HG03460 (cell line): ENCODE measurements around the gene FBXL4.
A peak's percentile ranks its signal among the peaks of the same experiment; 100 is the strongest.

Source experiments
- ATAC-seq: cut with Tn5 transposase; IDR thresholded peaks from one replicate; pipeline ENCODE4 v1.9.1; 2021; ENCODE audit not compliant: unreplicated experiment

The FBXL4 gene

GRCh38 chr6:98887650-98888049 lies 60.1 kb downstream of the FBXL4 start:
- no peak for ATAC-seq

- ATAC-seq: no peak
Observed at GRCh38 chr6:98885330-98885729, 62.4 kb downstream of the FBXL4 start.

DNA sequence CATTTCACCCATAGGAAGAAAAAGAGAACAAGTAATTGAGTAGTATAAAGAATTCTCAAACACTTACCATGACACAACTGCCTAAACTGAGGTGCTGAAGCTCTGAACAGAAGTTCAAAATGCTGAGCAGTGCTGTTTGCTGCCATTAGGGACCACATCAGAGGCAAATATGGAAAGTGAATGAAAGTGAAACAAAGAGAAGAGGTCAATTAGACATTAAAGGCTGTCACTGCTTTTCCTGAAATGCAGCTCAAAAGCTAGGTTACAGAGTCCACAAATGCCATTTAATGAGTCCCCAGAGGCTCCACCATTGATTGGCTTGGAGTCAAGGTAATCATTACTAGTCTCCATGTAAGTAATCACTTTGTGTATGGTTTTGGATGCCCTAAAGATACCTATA lies 67.3 kb downstream of the FBXL4 start:
- ATAC-seq: peak; percentile 90

GRCh38 chr6:98877250-98877649 lies 70.5 kb downstream of the FBXL4 start:
- ATAC-seq: no peak

DNA sequence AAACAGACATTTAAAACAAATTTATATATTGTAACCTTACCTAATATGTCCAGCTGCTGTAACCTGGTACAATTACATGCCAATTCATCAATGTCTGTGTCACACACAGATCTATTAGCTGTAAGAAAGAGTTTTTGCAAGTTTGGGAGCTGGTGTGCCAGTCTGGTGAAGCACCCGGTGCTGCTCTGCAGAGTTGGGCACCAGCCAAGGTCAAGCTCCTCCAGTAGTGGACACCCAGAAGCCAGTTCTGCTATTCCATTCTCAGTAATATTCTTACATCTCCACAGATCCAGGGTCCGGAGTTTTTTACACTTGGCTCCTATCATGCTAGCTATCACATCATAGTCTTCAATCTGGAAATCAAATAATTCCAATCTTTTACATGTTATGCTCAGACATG lies 72.4 kb downstream of the FBXL4 start:
- no peak for ATAC-seq

DNA sequence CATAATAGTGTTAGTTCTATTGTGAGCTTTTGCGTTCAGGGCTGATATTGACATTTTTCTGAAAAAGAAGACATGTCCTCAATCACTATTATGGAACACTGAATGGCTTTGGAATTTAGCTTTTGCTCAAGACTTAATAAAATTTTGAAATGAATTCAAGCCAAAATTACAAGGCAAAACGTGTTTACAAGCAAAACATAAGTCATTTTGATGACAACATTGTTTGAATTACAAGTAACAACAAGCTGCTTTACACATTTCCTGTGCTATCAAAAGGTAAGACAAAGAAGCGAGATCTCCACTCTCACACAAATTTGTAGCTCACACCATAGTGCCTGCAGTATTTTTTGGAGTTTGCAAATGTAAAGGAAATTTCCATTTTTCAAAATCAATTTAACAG lies 75.9 kb downstream of the FBXL4 start:
- ATAC-seq: no peak

- no peak for ATAC-seq
Observed at GRCh38 chr6:98871057-98871456, 76.7 kb downstream of the FBXL4 start.

DNA sequence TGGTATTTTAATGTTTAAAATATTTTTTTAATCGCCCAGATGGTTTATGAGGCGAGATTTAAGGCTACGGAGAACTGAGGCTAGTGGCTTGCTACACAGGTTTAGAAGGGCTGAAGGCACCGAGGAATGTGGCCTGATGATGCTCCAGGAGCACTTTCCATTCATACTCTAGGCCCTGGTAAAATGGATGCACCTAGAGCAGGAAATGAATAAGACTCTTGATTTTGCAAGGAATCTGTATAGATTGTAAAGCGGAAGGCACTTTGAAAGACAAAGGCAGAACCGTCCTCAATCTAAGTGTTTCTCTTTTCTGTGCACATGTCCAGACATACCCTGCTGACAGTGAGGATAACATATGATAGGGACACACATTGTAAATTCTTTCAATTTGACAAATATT lies 83.2 kb downstream of the FBXL4 start:
- ATAC-seq: no peak

DNA sequence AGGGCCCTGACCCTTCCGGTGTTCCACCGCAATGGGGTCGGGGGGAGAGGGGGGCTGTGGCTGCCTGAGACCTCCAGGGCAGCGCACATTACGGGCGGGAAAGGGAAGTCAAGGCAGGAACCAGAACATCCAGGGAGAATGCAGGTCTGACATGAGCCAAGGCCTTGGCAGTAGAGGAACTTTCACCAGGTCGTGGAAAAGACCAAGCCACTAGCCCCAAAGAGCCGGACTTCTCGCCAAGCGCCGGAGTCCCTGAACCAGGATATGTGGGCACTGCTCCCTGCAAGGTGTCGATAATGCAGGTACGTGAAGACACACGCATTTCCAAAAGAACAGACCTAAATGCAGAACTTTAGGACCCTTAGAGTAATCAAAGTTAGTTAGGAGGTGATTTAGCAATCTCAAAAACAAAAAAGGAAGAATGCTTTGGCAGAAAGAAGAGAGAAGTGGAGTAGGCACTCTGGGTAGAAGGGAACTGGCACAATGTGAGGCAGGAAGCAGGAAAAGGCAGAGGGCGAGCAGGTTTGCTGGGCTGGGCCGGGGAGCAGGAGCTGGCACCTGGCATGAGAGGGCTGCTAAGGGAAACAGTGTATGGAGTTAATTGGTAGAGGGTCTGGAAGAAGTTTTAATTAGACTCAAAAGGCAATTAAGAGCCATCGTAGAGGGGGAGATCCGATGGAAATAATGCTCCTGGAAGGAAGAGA lies 99.1 kb downstream of the FBXL4 start:
- ATAC-seq: no peak

GRCh38 chr6:98847779-98848538 lies 99.8 kb downstream of the FBXL4 start:
- ATAC-seq: peak; percentile 50

DNA sequence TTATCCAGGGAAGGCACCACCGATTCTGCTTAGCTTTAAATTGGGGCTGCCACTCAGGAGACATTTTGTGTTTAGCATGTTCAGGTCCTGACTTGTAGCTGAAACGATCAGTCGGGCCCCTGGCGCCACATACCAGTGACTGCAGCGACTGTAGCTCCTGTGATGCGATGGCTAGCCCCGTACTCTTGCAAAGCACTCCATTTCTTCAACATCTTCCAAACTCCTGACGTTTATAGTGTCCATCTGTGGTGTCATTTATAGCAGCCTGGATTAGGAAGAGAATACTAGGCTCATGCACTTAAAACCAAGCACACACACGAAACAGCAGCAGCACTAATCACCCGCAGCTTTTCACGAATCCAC lies 100.3 kb downstream of the FBXL4 start:
- ATAC-seq: no peak

DNA sequence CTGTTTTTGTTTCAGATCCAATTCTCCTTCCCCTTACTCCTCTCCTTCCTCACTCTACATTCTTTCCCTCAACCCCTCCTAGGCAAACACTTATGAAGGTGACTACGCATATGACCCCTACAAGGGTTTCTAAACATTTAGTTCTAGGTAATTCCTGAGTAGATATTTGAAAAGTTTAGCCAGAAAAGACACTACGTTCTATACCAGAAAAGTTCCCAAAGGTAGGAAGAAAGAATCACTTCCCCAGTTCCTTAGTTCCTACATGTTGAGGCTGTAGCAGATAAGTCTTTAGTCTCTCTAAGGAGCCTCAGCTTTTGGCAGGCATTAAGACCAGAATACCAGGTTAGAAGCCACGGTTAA lies 101.7 kb downstream of the FBXL4 start:
- ATAC-seq: no peak

DNA sequence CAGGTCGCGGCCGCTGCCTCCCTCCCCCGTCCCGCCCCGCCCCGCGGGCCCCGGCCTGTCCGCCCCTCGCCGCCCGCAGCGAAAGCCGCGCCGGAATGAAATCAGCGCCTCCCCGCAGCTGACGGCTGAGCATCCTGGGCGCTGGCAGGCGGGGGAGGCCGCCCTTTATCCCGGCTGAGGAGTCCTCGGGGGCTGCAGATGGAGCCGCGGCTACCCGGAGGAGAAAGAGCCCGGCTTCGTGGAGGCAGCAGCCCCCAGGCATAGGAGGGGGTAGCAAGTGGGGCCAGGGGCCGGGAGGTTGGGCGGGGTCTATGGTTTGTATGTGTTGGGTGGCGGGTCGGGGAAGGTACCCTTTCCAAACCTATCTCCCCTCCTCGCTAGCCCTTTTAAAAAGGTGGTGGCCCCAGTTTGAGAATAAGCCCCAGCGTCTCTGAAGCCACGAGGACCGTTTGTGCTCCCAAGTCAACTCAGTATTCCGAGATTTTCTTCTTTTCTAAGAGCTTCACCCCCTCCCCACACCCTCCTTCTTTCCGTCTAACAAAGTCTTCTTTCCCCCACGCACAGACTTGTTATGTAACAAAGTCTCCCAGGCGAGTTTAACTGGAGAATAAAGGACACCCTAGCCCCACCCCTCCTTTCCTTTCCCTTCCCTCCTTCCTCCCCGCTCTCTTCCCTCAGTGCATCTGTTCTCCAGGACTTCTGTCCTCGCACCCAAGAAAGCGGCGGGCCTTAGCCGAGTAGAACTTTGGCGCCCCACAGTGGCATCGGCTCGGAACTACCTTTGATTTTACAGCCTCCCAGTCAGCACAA lies 102.3 kb downstream of the FBXL4 start:
- ATAC-seq: peak; percentile 65

GRCh38 chr6:98844244-98845210 lies 103.2 kb downstream of the FBXL4 start:
- no peak for ATAC-seq

- no peak for ATAC-seq
Observed at GRCh38 chr6:98843271-98844243, 104.2 kb downstream of the FBXL4 start.

- no peak for ATAC-seq
Observed at GRCh38 chr6:98842342-98843180, 105.2 kb downstream of the FBXL4 start.

- ATAC-seq: no peak
Observed at GRCh38 chr6:98841621-98842341, 106.0 kb downstream of the FBXL4 start.

- ATAC-seq: no peak
Observed at GRCh38 chr6:98840996-98841513, 106.7 kb downstream of the FBXL4 start.
